Testis (tissue), 2 donors: Measurements from ENCODE around the gene PAGR1.

ENCODE experiments used
- POLR2A ChIP-seq: fragments of 450-650 bp; IDR thresholded peaks from one replicate; pipeline ENCODE4 v1.6.1; 2017; ENCODE audit warnings: antibody characterized with exemption, mild to moderate bottlenecking, moderate library complexity
- TF ChIP-seq, protein P1 (sequence below), 3 experiments: fragments of 450-650 bp in 2 of 3; fragments of 200-600 bp in 1 of 3; sonication (generic) in 1 of 3; IDR thresholded peaks; one replicate each; pipeline ENCODE4 v1.5.1; 2016 to 2019; ENCODE audit warnings: antibody characterized with exemption in 3 of 3, mild to moderate bottlenecking in 2 of 3, moderate library complexity in 1 of 3

DNA sequence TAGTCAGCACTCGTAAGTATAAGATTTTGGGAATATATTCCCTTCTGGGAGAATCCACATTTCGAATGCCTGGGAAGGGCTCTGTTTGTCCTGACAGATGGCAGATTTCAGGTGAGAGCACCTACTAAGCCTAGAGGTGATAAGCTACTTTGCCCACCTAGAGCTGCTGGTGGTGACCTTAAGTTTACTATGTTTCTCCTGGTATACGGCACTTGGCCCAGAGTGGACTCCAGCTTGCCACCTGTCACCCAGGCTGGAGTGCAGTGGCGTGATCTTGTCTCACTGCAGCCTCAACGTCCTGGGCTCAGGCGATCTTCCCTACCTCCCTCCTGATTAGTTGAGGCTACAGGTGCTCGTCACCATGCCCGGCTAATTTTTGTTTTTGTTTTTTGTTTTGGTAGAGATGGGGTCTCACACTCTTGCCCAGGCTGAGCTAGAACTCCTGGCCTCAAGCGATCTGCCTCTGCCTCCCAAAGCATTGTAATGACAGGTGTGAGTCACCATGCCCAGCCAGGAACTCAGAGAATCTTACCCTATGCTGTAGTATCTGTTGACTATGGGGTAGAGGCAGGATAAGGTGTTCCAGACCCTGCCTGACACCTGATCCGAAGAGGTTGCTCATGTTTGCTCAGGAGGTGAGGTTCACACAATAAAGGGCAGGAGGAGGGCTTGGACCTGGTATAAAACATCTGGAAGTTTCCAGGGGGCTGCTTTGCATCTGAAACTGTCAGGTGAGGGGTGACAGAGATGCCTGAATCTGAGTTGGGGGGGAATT, 38.2 kb upstream of the PAGR1 start, which contains the start of gene ZG16:
- TF ChIP-seq, protein P1, sequence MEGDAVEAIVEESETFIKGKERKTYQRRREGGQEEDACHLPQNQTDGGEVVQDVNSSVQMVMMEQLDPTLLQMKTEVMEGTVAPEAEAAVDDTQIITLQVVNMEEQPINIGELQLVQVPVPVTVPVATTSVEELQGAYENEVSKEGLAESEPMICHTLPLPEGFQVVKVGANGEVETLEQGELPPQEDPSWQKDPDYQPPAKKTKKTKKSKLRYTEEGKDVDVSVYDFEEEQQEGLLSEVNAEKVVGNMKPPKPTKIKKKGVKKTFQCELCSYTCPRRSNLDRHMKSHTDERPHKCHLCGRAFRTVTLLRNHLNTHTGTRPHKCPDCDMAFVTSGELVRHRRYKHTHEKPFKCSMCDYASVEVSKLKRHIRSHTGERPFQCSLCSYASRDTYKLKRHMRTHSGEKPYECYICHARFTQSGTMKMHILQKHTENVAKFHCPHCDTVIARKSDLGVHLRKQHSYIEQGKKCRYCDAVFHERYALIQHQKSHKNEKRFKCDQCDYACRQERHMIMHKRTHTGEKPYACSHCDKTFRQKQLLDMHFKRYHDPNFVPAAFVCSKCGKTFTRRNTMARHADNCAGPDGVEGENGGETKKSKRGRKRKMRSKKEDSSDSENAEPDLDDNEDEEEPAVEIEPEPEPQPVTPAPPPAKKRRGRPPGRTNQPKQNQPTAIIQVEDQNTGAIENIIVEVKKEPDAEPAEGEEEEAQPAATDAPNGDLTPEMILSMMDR (IDR thresholded peaks at IDR 0.05), result no peak
- TF ChIP-seq POLR2A, result no peak
